Measurements from ENCODE around the gene MAPKAPK3.

DNA sequence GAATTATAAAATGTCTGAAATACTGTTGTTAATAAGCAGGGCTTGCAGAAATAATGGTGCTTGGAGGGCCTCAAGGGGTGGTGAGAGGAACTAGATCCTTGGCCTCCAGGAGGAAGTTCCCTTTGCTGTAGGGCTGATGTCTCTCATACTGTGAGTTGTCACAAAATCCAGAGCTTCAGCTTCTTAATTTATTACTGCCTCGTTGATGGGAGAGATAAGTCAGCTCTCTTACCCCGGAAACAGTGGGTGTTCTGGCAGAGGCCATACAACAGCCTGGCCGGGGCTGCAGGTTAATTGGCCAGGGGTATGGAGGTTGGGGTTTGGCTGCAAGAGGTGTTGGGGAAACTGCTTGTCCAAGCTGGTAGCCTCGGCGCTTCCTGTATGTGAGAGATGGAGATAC, 15.5 kb downstream of the MAPKAPK3 start:
- TF ChIP-seq CTCF (IDR thresholded peaks at IDR 0.05 in 4 of 5, conservative IDR thresholded peaks at IDR 0.05 in 1 of 5) (no peak), POLR2A (IDR thresholded peaks at IDR 0.05) (no peak)
